OCI-LY7 (cell line): ENCODE results near the gene DCC. TPM values are rescaled to one million over a fixed set of nuclear protein-coding genes. Genes with fewer than 3 reads are reported as not detected.

Experiments
- BruUV-seq: library from RNA; stranded (reverse); fragments of 400-500 nt; replicated peaks from 2 replicates; lab custom pipeline; 2021; lab: Mats Ljungman, UMichigan
- CTCF ChIA-PET: fragments of 300-600 bp; sonication (Branson Sonifier 250); formaldehyde crosslinking; loops from one replicate; lab custom pipeline; 2022; ENCODE audit warnings: antibody characterized with exemption; ENCODE audit not compliant: unreplicated experiment; lab: Charles Lee
- POLR2A ChIA-PET: fragments of 300-600 bp; sonication (Branson Sonifier 250); formaldehyde crosslinking; loops from one replicate; lab custom pipeline; 2022; ENCODE audit warnings: antibody characterized with exemption; lab: Charles Lee
- DNase-seq: peaks from one replicate; pipeline ENCODE4 v3.0.0-alpha.2; 2015; ENCODE audit warnings: low spot score
- H2AFZ ChIP-seq: fragments of 200-600 bp; sonication (generic), shearing (Covaris generic); 2 replicates; pipeline ENCODE4 v1.6.1; 2014; ENCODE audit warnings: mild to moderate bottlenecking, antibody characterized with exemption, low read length, moderate library complexity
- H3K27ac ChIP-seq: fragments of 200-600 bp; sonication (generic); 2 replicates; pipeline ENCODE4 v1.5.1; 2014; ENCODE audit warnings: mixed run types, low read depth, mild to moderate bottlenecking, moderate library complexity, low read length, inconsistent platforms; ENCODE audit not compliant: poor library complexity, severe bottlenecking
- H3K36me3 ChIP-seq: fragments of 200-600 bp; sonication (generic); 2 replicates; pipeline ENCODE4 v1.6.1; 2014; ENCODE audit warnings: mild to moderate bottlenecking, antibody characterized with exemption, low read length, moderate library complexity, mixed read lengths; ENCODE audit not compliant: insufficient read depth
- H3K4me1 ChIP-seq: fragments of 200-600 bp; sonication (generic); 2 replicates; pipeline ENCODE4 v1.5.1; 2014; ENCODE audit warnings: mild to moderate bottlenecking, low read length; ENCODE audit not compliant: insufficient read depth, poor library complexity, severe bottlenecking
- H3K4me2 ChIP-seq: fragments of 200-600 bp; sonication (generic); 2 replicates; pipeline ENCODE4 v1.6.1; 2014; ENCODE audit warnings: mild to moderate bottlenecking, low read length
- H3K4me3 ChIP-seq: fragments of 200-600 bp; sonication (generic); 2 replicates; pipeline ENCODE4 v1.5.1; 2014; ENCODE audit warnings: mild to moderate bottlenecking, low read depth, low read length; ENCODE audit not compliant: poor library complexity, severe bottlenecking
- H3K79me2 ChIP-seq: fragments of 200-600 bp; sonication (generic); 2 replicates; pipeline ENCODE4 v1.6.1; 2016; ENCODE audit warnings: low read depth, mild to moderate bottlenecking, low read length, moderate library complexity, mixed read lengths; ENCODE audit not compliant: insufficient read depth
- H3K9me2 ChIP-seq: fragments of 200-600 bp; sonication (generic); 2 replicates; pipeline ENCODE4 v1.6.1; 2016; ENCODE audit warnings: mild to moderate bottlenecking, low read length, mixed read lengths; ENCODE audit not compliant: insufficient read depth
- H3K9me3 ChIP-seq: fragments of 200-600 bp; sonication (generic); 2 replicates; pipeline ENCODE4 v1.6.1; 2014; ENCODE audit warnings: mild to moderate bottlenecking, mixed run types, low read length, mixed read lengths
- H4K20me1 ChIP-seq: fragments of 200-600 bp; sonication (generic); 2 replicates; pipeline ENCODE4 v1.6.1; 2014; ENCODE audit warnings: mild to moderate bottlenecking, antibody characterized with exemption, low read length, moderate library complexity, mixed read lengths; ENCODE audit not compliant: insufficient read depth
- EZH2phosphoT487 ChIP-seq: fragments of 200-600 bp; sonication (generic); IDR thresholded peaks from 2 replicates; pipeline ENCODE4 v1.6.1; 2018; ENCODE audit warnings: low read depth, borderline replicate concordance, mild to moderate bottlenecking, mixed run types, antibody characterized with exemption, low read length, moderate library complexity, mixed read lengths
- intact Hi-C: fragments of 100-400 bp; cut with micrococcal nuclease; formaldehyde crosslinking; loops from one replicate; pipeline ENCODE4 v1.10.0; 2022; ENCODE audit not compliant: unreplicated experiment
- total RNA-seq, 2 experiments: library from RNA; depleted of rRNA in 1 of 2; stranded (reverse); fragments of >200 nt in 1 of 2; shearing (Covaris generic) in 1 of 2; gene quantifications; 2 replicates each; pipeline ENCODE4 v1.2.3, GENCODE V29; 2014 to 2022
- TF ChIP-seq, protein P1 (sequence below): fragments of 200-600 bp; sonication (generic); conservative IDR thresholded peaks from 2 replicates; pipeline ENCODE4 v1.5.1; 2014; ENCODE audit warnings: mild to moderate bottlenecking, antibody characterized with exemption, low read length, moderate library complexity, mixed read lengths

Gene DCC
- total RNA-seq, 2 experiments from 2014 or later = not detected

DNA sequence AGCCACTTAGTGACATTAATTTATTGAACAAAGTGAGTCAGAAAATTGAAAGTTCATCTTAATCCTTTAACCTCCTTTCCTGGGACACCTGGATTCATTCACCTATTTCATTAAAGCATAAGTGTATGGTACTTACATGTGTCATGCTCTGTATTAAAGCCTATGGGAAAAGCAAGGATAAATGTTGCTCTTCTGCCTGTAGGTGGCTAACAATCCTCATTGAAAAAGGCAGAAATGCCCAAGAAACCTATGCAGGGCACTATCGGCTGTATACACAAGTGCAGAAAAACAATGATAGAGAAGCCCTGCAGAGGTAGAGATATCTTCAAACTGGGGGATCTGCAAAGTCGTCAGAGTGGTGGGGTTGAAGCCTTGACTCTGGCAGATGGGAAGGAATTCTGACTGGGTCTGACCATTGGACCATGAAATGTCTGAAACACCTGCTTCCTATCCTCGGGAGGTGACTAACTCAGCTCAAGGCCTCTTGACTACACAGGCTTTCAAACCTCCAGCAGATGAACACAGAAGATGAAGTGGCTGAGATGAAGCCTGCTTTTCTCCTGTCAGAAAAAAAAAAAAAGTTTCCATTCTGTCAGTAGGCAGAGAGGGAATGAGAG is 83.1 kb downstream of the DCC start:
- ChIA-PET POLR2A (no interaction called here), CTCF (no interaction called here)

DNA sequence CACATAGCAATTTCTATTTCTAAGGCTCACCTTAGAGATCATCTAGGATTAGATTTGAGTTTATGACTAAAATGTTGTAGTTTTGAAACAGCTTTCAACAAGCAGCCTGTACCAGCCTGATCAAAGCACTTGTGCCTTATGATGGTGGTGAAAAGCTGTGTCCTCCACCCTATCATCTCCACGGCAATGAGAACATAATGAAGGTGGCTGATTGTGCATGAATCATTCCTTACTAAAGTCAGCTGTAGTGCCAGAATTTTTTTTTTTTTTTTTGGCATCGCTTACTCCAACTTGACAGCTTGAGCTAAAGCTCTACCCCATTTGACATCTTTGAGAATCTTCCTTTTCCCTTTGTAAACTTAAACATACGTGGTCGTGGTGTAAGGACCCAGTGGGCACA is 86.0 kb downstream of the DCC start:
- H3K36me3 ChIP-seq = no peaks in the 10 kb centered on the region
- H3K79me2 ChIP-seq = no peaks in the 10 kb centered on the region
- POLR2A ChIA-PET = no interaction called here

More for the DNA sequence above, 83.1 kb downstream of the DCC start:
- Histone ChIP-seq H3K27ac (no peak overlapping the region), H3K79me2 (no peaks in the 10 kb centered on the region), H3K4me1 (no peaks in the 10 kb centered on the region), H3K36me3 (no peaks in the 10 kb centered on the region), H2AFZ (no peak overlapping the region), H3K4me2 (no peak overlapping the region), H3K4me3 (no peak overlapping the region), H3K9me3 (no peaks in the 10 kb centered on the region), H3K9me2 (no peaks in the 10 kb centered on the region), H4K20me1 (no peaks in the 10 kb centered on the region)
- no peak for DNase-seq
- no peak for TF ChIP-seq EZH2phosphoT487
- TF ChIP-seq, protein P1, sequence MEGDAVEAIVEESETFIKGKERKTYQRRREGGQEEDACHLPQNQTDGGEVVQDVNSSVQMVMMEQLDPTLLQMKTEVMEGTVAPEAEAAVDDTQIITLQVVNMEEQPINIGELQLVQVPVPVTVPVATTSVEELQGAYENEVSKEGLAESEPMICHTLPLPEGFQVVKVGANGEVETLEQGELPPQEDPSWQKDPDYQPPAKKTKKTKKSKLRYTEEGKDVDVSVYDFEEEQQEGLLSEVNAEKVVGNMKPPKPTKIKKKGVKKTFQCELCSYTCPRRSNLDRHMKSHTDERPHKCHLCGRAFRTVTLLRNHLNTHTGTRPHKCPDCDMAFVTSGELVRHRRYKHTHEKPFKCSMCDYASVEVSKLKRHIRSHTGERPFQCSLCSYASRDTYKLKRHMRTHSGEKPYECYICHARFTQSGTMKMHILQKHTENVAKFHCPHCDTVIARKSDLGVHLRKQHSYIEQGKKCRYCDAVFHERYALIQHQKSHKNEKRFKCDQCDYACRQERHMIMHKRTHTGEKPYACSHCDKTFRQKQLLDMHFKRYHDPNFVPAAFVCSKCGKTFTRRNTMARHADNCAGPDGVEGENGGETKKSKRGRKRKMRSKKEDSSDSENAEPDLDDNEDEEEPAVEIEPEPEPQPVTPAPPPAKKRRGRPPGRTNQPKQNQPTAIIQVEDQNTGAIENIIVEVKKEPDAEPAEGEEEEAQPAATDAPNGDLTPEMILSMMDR = no peak
- BruUV-seq = no TSS peak
- intact Hi-C loops = no loop called here

GRCh38 chr18:52426462-52426861 is 86.5 kb downstream of the DCC start:
- Histone ChIP-seq H3K27ac (no peak overlapping the region), H3K9me3 (no peaks in the 10 kb centered on the region), H3K36me3 (no peaks in the 10 kb centered on the region), H3K79me2 (no peaks in the 10 kb centered on the region), H3K4me1 (no peaks in the 10 kb centered on the region), H3K9me2 (no peaks in the 10 kb centered on the region), H3K4me3 (no peak overlapping the region), H2AFZ (no peak overlapping the region), H3K4me2 (no peak overlapping the region), H4K20me1 (no peaks in the 10 kb centered on the region)
- TF ChIP-seq, protein P1 = no peak
- TF ChIP-seq EZH2phosphoT487 = no peak
- ChIA-PET POLR2A (no interaction called here), CTCF (no interaction called here)
- no TSS peak for BruUV-seq
- intact Hi-C loops = no loop called here
- DNase-seq = no peak

More for the DNA sequence above, 86.0 kb downstream of the DCC start:
- Histone ChIP-seq H3K9me2 (no peaks in the 10 kb centered on the region), H4K20me1 (no peaks in the 10 kb centered on the region), H2AFZ (no peak overlapping the region), H3K27ac (no peak overlapping the region), H3K4me2 (no peak overlapping the region), H3K4me3 (no peak overlapping the region), H3K4me1 (no peaks in the 10 kb centered on the region), H3K9me3 (no peaks in the 10 kb centered on the region)
- DNase-seq = no peak
- CTCF ChIA-PET = no interaction called here
- TF ChIP-seq, protein P1 = no peak
- no peak for TF ChIP-seq EZH2phosphoT487
- BruUV-seq = no TSS peak
- intact Hi-C loops = no loop called here
